Neural progenitor cell (in vitro differentiated cells): ENCODE measurements around the gene ANAPC15. TPM values are rescaled to one million over a fixed set of nuclear protein-coding genes. Genes with fewer than 3 reads are reported as not detected.

Experiments used
- DNase-seq: peaks from one replicate; pipeline ENCODE4 v3.0.0-alpha.2; 2016; ENCODE audit warnings: low spot score
- H2AFZ ChIP-seq: fragments of 200-600 bp; sonication (generic); replicated peaks from 2 replicates; pipeline ENCODE4 v1.6.1; 2016; ENCODE audit warnings: antibody characterized with exemption
- H3F3A ChIP-seq: fragments of 200-600 bp; sonication (generic); 2 replicates; pipeline ENCODE4 v1.6.1; 2016; ENCODE audit warnings: antibody characterized with exemption, low read depth
- H3K27ac ChIP-seq: fragments of 200-600 bp; sonication (generic); 2 replicates; pipeline ENCODE4 v1.5.1; 2016; ENCODE audit warnings: mild to moderate bottlenecking
- H3K27me3 ChIP-seq: fragments of 200-600 bp; sonication (generic); 2 replicates; pipeline ENCODE4 v1.6.1; 2016; ENCODE audit warnings: mild to moderate bottlenecking, moderate library complexity
- H3K36me3 ChIP-seq: fragments of 200-600 bp; sonication (generic); 2 replicates; pipeline ENCODE4 v1.5.1; 2016
- H3K4me1 ChIP-seq: fragments of 200-600 bp; sonication (generic); 2 replicates; pipeline ENCODE4 v1.6.1; 2016; ENCODE audit warnings: mixed run types
- H3K4me2 ChIP-seq: fragments of 200-600 bp; sonication (generic); 2 replicates; pipeline ENCODE4 v1.6.1; 2016
- H3K4me3 ChIP-seq: fragments of 200-600 bp; sonication (generic); 2 replicates; pipeline ENCODE4 v1.5.1; 2016
- H3K79me2 ChIP-seq: fragments of 200-600 bp; sonication (generic); 2 replicates; pipeline ENCODE4 v1.6.1; 2016; ENCODE audit warnings: low read depth
- H3K9ac ChIP-seq: fragments of 200-600 bp; sonication (generic); 2 replicates; pipeline ENCODE4 v1.6.1; 2016
- H3K9me3 ChIP-seq: fragments of 200-600 bp; sonication (generic); 2 replicates; pipeline ENCODE4 v1.5.1; 2016; ENCODE audit warnings: low read depth
- H4K20me1 ChIP-seq: fragments of 200-600 bp; sonication (generic); 2 replicates; pipeline ENCODE4 v1.6.1; 2016; ENCODE audit warnings: low read depth
- H3K27ac Mint-ChIP-seq: 3 replicates; pipeline ENCODE4 v1.8.0; 2021; ENCODE audit warnings: mixed read lengths
- H3K27me3 Mint-ChIP-seq: 2 replicates; pipeline ENCODE4 v1.8.0; 2022; ENCODE audit warnings: low read depth, mild to moderate bottlenecking, inconsistent platforms, moderate library complexity, mixed read lengths; ENCODE audit not compliant: insufficient read depth
- H3K36me3 Mint-ChIP-seq: 3 replicates; pipeline ENCODE4 v1.8.0; 2021; ENCODE audit warnings: mixed read lengths
- H3K4me1 Mint-ChIP-seq: 3 replicates; pipeline ENCODE4 v1.8.0; 2021; ENCODE audit warnings: mixed read lengths
- H3K4me3 Mint-ChIP-seq: 3 replicates; pipeline ENCODE4 v1.8.0; 2021; ENCODE audit warnings: mild to moderate bottlenecking, moderate library complexity, mixed read lengths
- H3K9me3 Mint-ChIP-seq: 3 replicates; pipeline ENCODE4 v1.8.0; 2020; ENCODE audit warnings: mixed read lengths
- CTCF ChIP-seq: fragments of 200-600 bp; sonication (generic); IDR thresholded peaks from 2 replicates; pipeline ENCODE4 v1.5.1; 2017; ENCODE audit warnings: antibody characterized with exemption, mild to moderate bottlenecking
- EZH2 ChIP-seq: fragments of 200-600 bp; sonication (generic); IDR thresholded peaks from 2 replicates; pipeline ENCODE4 v1.6.1; 2017; ENCODE audit warnings: antibody characterized with exemption, mild to moderate bottlenecking, moderate library complexity
- EZH2phosphoT487 ChIP-seq: fragments of 200-600 bp; sonication (generic); IDR thresholded peaks from 2 replicates; pipeline ENCODE4 v1.6.1; 2017; ENCODE audit warnings: antibody characterized with exemption
- total RNA-seq: library from RNA; depleted of rRNA; stranded (reverse); fragments of >200 nt; gene quantifications from 2 replicates; pipeline ENCODE4 v1.2.3, GENCODE V29; 2015; ENCODE audit warnings: low replicate concordance

ANAPC15 gene
- total RNA-seq, 1 donor from 2014 or later = 45.6 TPM

- peaks cover 9% of the 10 kb centered on the region for H3K4me1 ChIP-seq
- H3K79me2 ChIP-seq = no peaks in the 10 kb centered on the region
- H3K9me3 ChIP-seq = no peaks in the 10 kb centered on the region
- TF ChIP-seq EZH2 = no peak
- no peak for TF ChIP-seq CTCF
- no peak for TF ChIP-seq EZH2phosphoT487
- H2AFZ ChIP-seq = no peak overlapping the region
- no peaks in the 10 kb centered on the region for H3K36me3 ChIP-seq
- Mint-ChIP-seq H3K4me1 (peaks cover 19% of the 10 kb centered on the region), H3K27ac (peak overlapping the region; percentile 50), H3K36me3 (no peaks in the 10 kb centered on the region), H3K9me3 (no peaks in the 10 kb centered on the region), H3K4me3 (no peak overlapping the region), H3K27me3 (no peaks in the 10 kb centered on the region)
- DNase-seq = no peak
- no peaks in the 10 kb centered on the region for H3K27me3 ChIP-seq
- no peak overlapping the region for H3K9ac ChIP-seq
- no peaks in the 10 kb centered on the region for H4K20me1 ChIP-seq
- peaks cover 31% of the 10 kb centered on the region for H3F3A ChIP-seq
- peak overlapping the region; percentile 20 for H3K4me2 ChIP-seq
- peak overlapping the region; percentile 60 for H3K27ac ChIP-seq
- no peak overlapping the region for H3K4me3 ChIP-seq
These were observed 26.7 kb downstream of the ANAPC15 start for GRCh38 chr11:72085621-72086351.

GRCh38 chr11:72084965-72085364 is 27.5 kb downstream of the ANAPC15 start:
- TF ChIP-seq CTCF (no peak), EZH2phosphoT487 (no peak), EZH2 (no peak)
- Histone ChIP-seq H4K20me1 (peaks cover under 1% of the 10 kb centered on the region), H3K4me3 (no peak overlapping the region), H3K36me3 (no peaks in the 10 kb centered on the region), H3K4me2 (no peak overlapping the region), H3K4me1 (peaks cover 9% of the 10 kb centered on the region), H3K79me2 (peaks cover 2% of the 10 kb centered on the region), H3K27me3 (no peaks in the 10 kb centered on the region), H3K9ac (no peak overlapping the region), H3K27ac (no peak overlapping the region), H3F3A (peaks cover 31% of the 10 kb centered on the region), H2AFZ (no peak overlapping the region), H3K9me3 (no peaks in the 10 kb centered on the region)
- H3K9me3 Mint-ChIP-seq = no peaks in the 10 kb centered on the region
- H3K36me3 Mint-ChIP-seq = no peaks in the 10 kb centered on the region
- DNase-seq = no peak
- no peak overlapping the region for H3K4me3 Mint-ChIP-seq
- H3K4me1 Mint-ChIP-seq = peaks cover 20% of the 10 kb centered on the region
- peaks cover 2% of the 10 kb centered on the region for H3K27me3 Mint-ChIP-seq
- no peak overlapping the region for H3K27ac Mint-ChIP-seq

GRCh38 chr11:72084076-72084475 is 28.4 kb downstream of the ANAPC15 start:
- Histone ChIP-seq H3K79me2 (peaks cover 11% of the 10 kb centered on the region), H3K4me3 (no peak overlapping the region), H3K4me1 (peaks cover 10% of the 10 kb centered on the region), H3K27me3 (no peaks in the 10 kb centered on the region), H3F3A (peaks cover 34% of the 10 kb centered on the region), H3K9me3 (no peaks in the 10 kb centered on the region), H3K27ac (no peak overlapping the region), H2AFZ (no peak overlapping the region), H3K36me3 (no peaks in the 10 kb centered on the region), H3K9ac (no peak overlapping the region), H3K4me2 (no peak overlapping the region), H4K20me1 (peaks cover 9% of the 10 kb centered on the region)
- H3K36me3 Mint-ChIP-seq = no peaks in the 10 kb centered on the region
- H3K27ac Mint-ChIP-seq = no peak overlapping the region
- H3K4me1 Mint-ChIP-seq = peaks cover 23% of the 10 kb centered on the region
- TF ChIP-seq EZH2phosphoT487 (no peak), EZH2 (no peak), CTCF (no peak)
- H3K9me3 Mint-ChIP-seq = no peaks in the 10 kb centered on the region
- DNase-seq = no peak
- no peak overlapping the region for H3K4me3 Mint-ChIP-seq
- H3K27me3 Mint-ChIP-seq = peaks cover 2% of the 10 kb centered on the region
